ENCODE results near the gene TMEM108. TPM values are rescaled to one million over a fixed set of nuclear protein-coding genes. Genes with fewer than 3 reads are reported as not detected.

Gene TMEM108
- polyA plus RNA-seq, 1 donor = 2.8 TPM

GRCh38 chr3:133301194-133301593 is 263.0 kb downstream of the TMEM108 start:
- 20% methylated on average over 1 of the region's 3 CpGs for WGBS (ENCODE audit: insufficient coverage, low lambda C conversion rate)
- Histone ChIP-seq H3K9me3 (ENCODE audit: control insufficient read depth, low read depth, low read length) (no peaks in the 10 kb centered on the region), H3K4me1 (ENCODE audit: control insufficient read depth, insufficient read depth, low read length) (no peaks in the 10 kb centered on the region), H3K27me3 (ENCODE audit: control insufficient read depth, insufficient read depth, low read length) (no peaks in the 10 kb centered on the region), H3K27ac (ENCODE audit: low read length) (no peak overlapping the region), H3K4me3 (ENCODE audit: low read length) (no peak overlapping the region), H3K36me3 (ENCODE audit: control insufficient read depth, insufficient read depth, low read length) (no peaks in the 10 kb centered on the region)
- no peak for DNase-seq

GRCh38 chr3:133301731-133302130 is 263.5 kb downstream of the TMEM108 start:
- Histone ChIP-seq H3K27ac (ENCODE audit: low read length) (no peak overlapping the region), H3K9me3 (ENCODE audit: control insufficient read depth, low read depth, low read length) (no peaks in the 10 kb centered on the region), H3K4me1 (ENCODE audit: control insufficient read depth, insufficient read depth, low read length) (no peaks in the 10 kb centered on the region), H3K4me3 (ENCODE audit: low read length) (no peak overlapping the region), H3K27me3 (ENCODE audit: control insufficient read depth, insufficient read depth, low read length) (no peaks in the 10 kb centered on the region), H3K36me3 (ENCODE audit: control insufficient read depth, insufficient read depth, low read length) (no peaks in the 10 kb centered on the region)
- DNase-seq = no peak

GRCh38 chr3:133303430-133303829 is 265.2 kb downstream of the TMEM108 start:
- Histone ChIP-seq H3K4me1 (ENCODE audit: control insufficient read depth, insufficient read depth, low read length) (no peaks in the 10 kb centered on the region), H3K4me3 (ENCODE audit: low read length) (no peak overlapping the region), H3K27me3 (ENCODE audit: control insufficient read depth, insufficient read depth, low read length) (no peaks in the 10 kb centered on the region), H3K27ac (ENCODE audit: low read length) (no peak overlapping the region), H3K9me3 (ENCODE audit: control insufficient read depth, low read depth, low read length) (no peaks in the 10 kb centered on the region), H3K36me3 (ENCODE audit: control insufficient read depth, insufficient read depth, low read length) (no peaks in the 10 kb centered on the region)
- WGBS (ENCODE audit: insufficient coverage, low lambda C conversion rate) = no CpG with 5 or more reads among the region's 1 CpG
- no peak for DNase-seq

- no peaks in the 10 kb centered on the region for H3K4me1 ChIP-seq (ENCODE audit: control insufficient read depth, insufficient read depth, low read length)
- no peak overlapping the region for H3K4me3 ChIP-seq (ENCODE audit: low read length)
- H3K27ac ChIP-seq (ENCODE audit: low read length) = no peak overlapping the region
- H3K36me3 ChIP-seq (ENCODE audit: control insufficient read depth, insufficient read depth, low read length) = no peaks in the 10 kb centered on the region
- no peaks in the 10 kb centered on the region for H3K27me3 ChIP-seq (ENCODE audit: control insufficient read depth, insufficient read depth, low read length)
- DNase-seq = no peak
- H3K9me3 ChIP-seq (ENCODE audit: control insufficient read depth, low read depth, low read length) = peaks cover 3% of the 10 kb centered on the region
- WGBS (ENCODE audit: insufficient coverage, low lambda C conversion rate) = no CpG with 5 or more reads among the region's 1 CpG
These were observed 279.7 kb downstream of the TMEM108 start for GRCh38 chr3:133317866-133318265.

GRCh38 chr3:133328373-133328772 is 290.2 kb downstream of the TMEM108 start:
- H3K4me1 ChIP-seq (ENCODE audit: control insufficient read depth, insufficient read depth, low read length) = no peaks in the 10 kb centered on the region
- no peaks in the 10 kb centered on the region for H3K9me3 ChIP-seq (ENCODE audit: control insufficient read depth, low read depth, low read length)
- no peaks in the 10 kb centered on the region for H3K36me3 ChIP-seq (ENCODE audit: control insufficient read depth, insufficient read depth, low read length)
- H3K4me3 ChIP-seq (ENCODE audit: low read length) = no peak overlapping the region
- no CpG with 5 or more reads among the region's 1 CpG for WGBS (ENCODE audit: insufficient coverage, low lambda C conversion rate)
- no peak for DNase-seq
- H3K27ac ChIP-seq (ENCODE audit: low read length) = no peak overlapping the region
- H3K27me3 ChIP-seq (ENCODE audit: control insufficient read depth, insufficient read depth, low read length) = no peaks in the 10 kb centered on the region

- Histone ChIP-seq H3K36me3 (ENCODE audit: control insufficient read depth, insufficient read depth, low read length) (no peaks in the 10 kb centered on the region), H3K4me3 (ENCODE audit: low read length) (no peak overlapping the region), H3K4me1 (ENCODE audit: control insufficient read depth, insufficient read depth, low read length) (no peaks in the 10 kb centered on the region), H3K27me3 (ENCODE audit: control insufficient read depth, insufficient read depth, low read length) (no peaks in the 10 kb centered on the region), H3K9me3 (ENCODE audit: control insufficient read depth, low read depth, low read length) (no peaks in the 10 kb centered on the region), H3K27ac (ENCODE audit: low read length) (no peak overlapping the region)
- no CpG with 5 or more reads among the region's 1 CpG for WGBS (ENCODE audit: insufficient coverage, low lambda C conversion rate)
- DNase-seq = no peak
These were observed 291.4 kb downstream of the TMEM108 start for GRCh38 chr3:133329626-133330025.

- H3K27me3 ChIP-seq (ENCODE audit: control insufficient read depth, insufficient read depth, low read length) = no peaks in the 10 kb centered on the region
- H3K36me3 ChIP-seq (ENCODE audit: control insufficient read depth, insufficient read depth, low read length) = no peaks in the 10 kb centered on the region
- no peaks in the 10 kb centered on the region for H3K9me3 ChIP-seq (ENCODE audit: control insufficient read depth, low read depth, low read length)
- no peak overlapping the region for H3K4me3 ChIP-seq (ENCODE audit: low read length)
- DNase-seq = no peak
- H3K27ac ChIP-seq (ENCODE audit: low read length) = no peak overlapping the region
- no CpG with 5 or more reads among the region's 1 CpG for WGBS (ENCODE audit: insufficient coverage, low lambda C conversion rate)
- no peaks in the 10 kb centered on the region for H3K4me1 ChIP-seq (ENCODE audit: control insufficient read depth, insufficient read depth, low read length)
These were observed 291.9 kb downstream of the TMEM108 start for GRCh38 chr3:133330065-133330464.

- H3K4me3 ChIP-seq (ENCODE audit: low read length) = no peak overlapping the region
- no peaks in the 10 kb centered on the region for H3K36me3 ChIP-seq (ENCODE audit: control insufficient read depth, insufficient read depth, low read length)
- H3K4me1 ChIP-seq (ENCODE audit: control insufficient read depth, insufficient read depth, low read length) = no peaks in the 10 kb centered on the region
- no peaks in the 10 kb centered on the region for H3K27me3 ChIP-seq (ENCODE audit: control insufficient read depth, insufficient read depth, low read length)
- no peak for DNase-seq
- H3K27ac ChIP-seq (ENCODE audit: low read length) = no peak overlapping the region
- H3K9me3 ChIP-seq (ENCODE audit: control insufficient read depth, low read depth, low read length) = no peaks in the 10 kb centered on the region
These were observed 292.3 kb downstream of the TMEM108 start for GRCh38 chr3:133330522-133330921.

GRCh38 chr3:133354721-133355120 is 316.5 kb downstream of the TMEM108 start:
- H3K4me1 ChIP-seq (ENCODE audit: control insufficient read depth, insufficient read depth, low read length) = no peaks in the 10 kb centered on the region
- H3K9me3 ChIP-seq (ENCODE audit: control insufficient read depth, low read depth, low read length) = peaks cover 3% of the 10 kb centered on the region
- H3K27me3 ChIP-seq (ENCODE audit: control insufficient read depth, insufficient read depth, low read length) = no peaks in the 10 kb centered on the region
- H3K27ac ChIP-seq (ENCODE audit: low read length) = no peak overlapping the region
- 60% methylated on average over 1 of the region's 4 CpGs for WGBS (ENCODE audit: insufficient coverage, low lambda C conversion rate)
- no peaks in the 10 kb centered on the region for H3K36me3 ChIP-seq (ENCODE audit: control insufficient read depth, insufficient read depth, low read length)
- no peak overlapping the region for H3K4me3 ChIP-seq (ENCODE audit: low read length)
- no peak for DNase-seq

- Histone ChIP-seq H3K27ac (ENCODE audit: low read length) (no peak overlapping the region), H3K9me3 (ENCODE audit: control insufficient read depth, low read depth, low read length) (peaks cover 3% of the 10 kb centered on the region), H3K36me3 (ENCODE audit: control insufficient read depth, insufficient read depth, low read length) (no peaks in the 10 kb centered on the region), H3K27me3 (ENCODE audit: control insufficient read depth, insufficient read depth, low read length) (no peaks in the 10 kb centered on the region), H3K4me3 (ENCODE audit: low read length) (no peak overlapping the region), H3K4me1 (ENCODE audit: control insufficient read depth, insufficient read depth, low read length) (no peaks in the 10 kb centered on the region)
- no CpG with 5 or more reads among the region's 2 CpGs for WGBS (ENCODE audit: insufficient coverage, low lambda C conversion rate)
- DNase-seq = no peak
These were observed 322.3 kb downstream of the TMEM108 start for GRCh38 chr3:133360476-133360875.

- no peak for DNase-seq
- no peak overlapping the region for H3K27ac ChIP-seq (ENCODE audit: low read length)
- H3K4me1 ChIP-seq (ENCODE audit: control insufficient read depth, insufficient read depth, low read length) = no peaks in the 10 kb centered on the region
- peaks cover 3% of the 10 kb centered on the region for H3K9me3 ChIP-seq (ENCODE audit: control insufficient read depth, low read depth, low read length)
- no peak overlapping the region for H3K4me3 ChIP-seq (ENCODE audit: low read length)
- no peaks in the 10 kb centered on the region for H3K27me3 ChIP-seq (ENCODE audit: control insufficient read depth, insufficient read depth, low read length)
- no peaks in the 10 kb centered on the region for H3K36me3 ChIP-seq (ENCODE audit: control insufficient read depth, insufficient read depth, low read length)
- WGBS (ENCODE audit: insufficient coverage, low lambda C conversion rate) = no CpG with 5 or more reads among the region's 2 CpGs
These were observed 322.8 kb downstream of the TMEM108 start for GRCh38 chr3:133361011-133361410.
